ENCODE results near the gene TTC39B.
"Not testable (repeated sequence)": the region's sequence is repeated elsewhere in the genome, so short reads cannot be mapped to it uniquely, and the experiment has no call there.

Gene TTC39B

GRCh38 chr9:15346837-15347236 is 39.8 kb upstream of the TTC39B start:
- DNase-seq: no peak
- ChIA-PET CTCF (interaction anchor here (0.9 to 1.9 kb wide), 6 partner anchors 8 to 72 kb away, joined by 3 to 8 read pairs (median 3); partner anchors contain the start of gene TTC39B), POLR2A (interaction anchor here (1.3 kb wide), 1 partner anchor 10 kb away, joined by 3 read pairs; no protein-coding TSS in a partner anchor)
- Histone ChIP-seq H3K27me3 (replicated peaks in 2 of 5; ENCODE audit: control insufficient read depth in 4 of 5, insufficient read depth in 5 of 5, low read length in 4 of 5) (no peaks in the 10 kb centered on the region), H3K9me3 (ENCODE audit: control extremely low read depth in 1 of 5, control insufficient read depth in 4 of 5, insufficient read depth in 2 of 5, low read depth in 1 of 5, low read length in 4 of 5) (peaks cover 0 to 3% (median 0%) of the 10 kb centered on the region in 5 experiments), H3K4me3 (ENCODE audit: control insufficient read depth in 1 of 7, extremely low read depth in 1 of 7, insufficient read depth in 4 of 7, low read depth in 2 of 7, low read length in 6 of 7) (no peak overlapping the region), H3K36me3 (ENCODE audit: control insufficient read depth in 4 of 4, insufficient read depth in 4 of 4, low read length in 3 of 4) (no peaks in the 10 kb centered on the region), H3K27ac (ENCODE audit: insufficient read depth in 1 of 2, low read depth in 1 of 2, low read length in 2 of 2, poor library complexity in 1 of 2, severe bottlenecking in 2 of 2) (no peak overlapping the region), H3K4me1 (ENCODE audit: control extremely low read depth in 1 of 4, control insufficient read depth in 4 of 4, insufficient read depth in 4 of 4, low read length in 3 of 4) (no peaks in the 10 kb centered on the region)
- 50% methylated on average over 1 of the region's 1 CpG for WGBS (ENCODE audit: insufficient coverage)

- H3K36me3 ChIP-seq (ENCODE audit: control insufficient read depth in 4 of 4, insufficient read depth in 4 of 4, low read length in 3 of 4): no peaks in the 10 kb centered on the region
- CTCF ChIA-PET: interaction anchor here (1.2 kb wide), 1 partner anchor 70 kb away, joined by 3 read pairs; no protein-coding TSS in a partner anchor
- H3K27ac ChIP-seq (ENCODE audit: insufficient read depth in 1 of 2, low read depth in 1 of 2, low read length in 2 of 2, poor library complexity in 1 of 2, severe bottlenecking in 2 of 2): no peak overlapping the region
- no peaks in the 10 kb centered on the region for H3K4me1 ChIP-seq (ENCODE audit: control extremely low read depth in 1 of 4, control insufficient read depth in 4 of 4, insufficient read depth in 4 of 4, low read length in 3 of 4)
- POLR2A ChIA-PET: no interaction called here
- no peak overlapping the region for H3K4me3 ChIP-seq (ENCODE audit: control insufficient read depth in 1 of 7, extremely low read depth in 1 of 7, insufficient read depth in 4 of 7, low read depth in 2 of 7, low read length in 6 of 7)
- H3K27me3 ChIP-seq (replicated peaks in 2 of 5; ENCODE audit: control insufficient read depth in 4 of 5, insufficient read depth in 5 of 5, low read length in 4 of 5): no peaks in the 10 kb centered on the region
- 89% methylated on average over 2 of the region's 2 CpGs for WGBS (ENCODE audit: insufficient coverage)
- H3K9me3 ChIP-seq (ENCODE audit: control extremely low read depth in 1 of 5, control insufficient read depth in 4 of 5, insufficient read depth in 2 of 5, low read depth in 1 of 5, low read length in 4 of 5): peaks cover 0 to 3% (median 0%) of the 10 kb centered on the region in 5 experiments
- no peak for DNase-seq
These were observed 37.2 kb upstream of the TTC39B start for GRCh38 chr9:15344191-15344590.

- Histone ChIP-seq H3K4me3 (ENCODE audit: control insufficient read depth in 1 of 7, extremely low read depth in 1 of 7, insufficient read depth in 4 of 7, low read depth in 2 of 7, low read length in 6 of 7) (no peak overlapping the region), H3K4me1 (ENCODE audit: control extremely low read depth in 1 of 4, control insufficient read depth in 4 of 4, insufficient read depth in 4 of 4, low read length in 3 of 4) (peaks cover 0 to 4% (median 2%) of the 10 kb centered on the region in 4 experiments), H3K9me3 (ENCODE audit: control extremely low read depth in 1 of 5, control insufficient read depth in 4 of 5, insufficient read depth in 2 of 5, low read depth in 1 of 5, low read length in 4 of 5) (peaks cover 0 to 2% (median 0%) of the 10 kb centered on the region in 5 experiments), H3K27me3 (replicated peaks in 2 of 5; ENCODE audit: control insufficient read depth in 4 of 5, insufficient read depth in 5 of 5, low read length in 4 of 5) (no peaks in the 10 kb centered on the region), H3K36me3 (ENCODE audit: control insufficient read depth in 4 of 4, insufficient read depth in 4 of 4, low read length in 3 of 4) (no peaks in the 10 kb centered on the region), H3K27ac (ENCODE audit: insufficient read depth in 1 of 2, low read depth in 1 of 2, low read length in 2 of 2, poor library complexity in 1 of 2, severe bottlenecking in 2 of 2) (no peak overlapping the region)
- 78% methylated on average over 3 of the region's 4 CpGs for WGBS (ENCODE audit: insufficient coverage)
- DNase-seq: no peak
- ChIA-PET CTCF (interaction anchor here (1.2 kb wide), 1 partner anchor 12 kb away, joined by 3 read pairs; no protein-coding TSS in a partner anchor), POLR2A (no interaction called here)
These were observed 26.4 kb upstream of the TTC39B start for GRCh38 chr9:15333376-15333881.

- Histone ChIP-seq H3K27me3 (replicated peaks in 2 of 5; ENCODE audit: control insufficient read depth in 4 of 5, insufficient read depth in 5 of 5, low read length in 4 of 5) (no peaks in the 10 kb centered on the region), H3K4me1 (ENCODE audit: control extremely low read depth in 1 of 4, control insufficient read depth in 4 of 4, insufficient read depth in 4 of 4, low read length in 3 of 4) (peaks cover 0 to 8% (median 3%) of the 10 kb centered on the region in 4 experiments), H3K36me3 (ENCODE audit: control insufficient read depth in 4 of 4, insufficient read depth in 4 of 4, low read length in 3 of 4) (no peaks in the 10 kb centered on the region), H3K9me3 (ENCODE audit: control extremely low read depth in 1 of 5, control insufficient read depth in 4 of 5, insufficient read depth in 2 of 5, low read depth in 1 of 5, low read length in 4 of 5) (peaks cover 0 to 2% (median 0%) of the 10 kb centered on the region in 5 experiments), H3K4me3 (ENCODE audit: control insufficient read depth in 1 of 7, extremely low read depth in 1 of 7, insufficient read depth in 4 of 7, low read depth in 2 of 7, low read length in 6 of 7) (no peak overlapping the region), H3K27ac (ENCODE audit: insufficient read depth in 1 of 2, low read depth in 1 of 2, low read length in 2 of 2, poor library complexity in 1 of 2, severe bottlenecking in 2 of 2) (no peak overlapping the region)
- 86% methylated on average over 2 of the region's 2 CpGs for WGBS (ENCODE audit: insufficient coverage)
- ChIA-PET POLR2A (no interaction called here), CTCF (interaction anchor here (1.2 kb wide), 1 partner anchor 12 kb away, joined by 3 read pairs; no protein-coding TSS in a partner anchor)
- no peak for DNase-seq
These were observed 25.9 kb upstream of the TTC39B start for GRCh38 chr9:15332939-15333338.

- Histone ChIP-seq H3K9me3 (ENCODE audit: control extremely low read depth in 1 of 5, control insufficient read depth in 4 of 5, insufficient read depth in 2 of 5, low read depth in 1 of 5, low read length in 4 of 5) (peaks cover 0 to 3% (median 0%) of the 10 kb centered on the region in 5 experiments), H3K27ac (ENCODE audit: insufficient read depth in 1 of 2, low read depth in 1 of 2, low read length in 2 of 2, poor library complexity in 1 of 2, severe bottlenecking in 2 of 2) (no peak overlapping the region), H3K4me1 (ENCODE audit: control extremely low read depth in 1 of 4, control insufficient read depth in 4 of 4, insufficient read depth in 4 of 4, low read length in 3 of 4) (peaks cover 0 to 8% (median 4%) of the 10 kb centered on the region in 4 experiments), H3K36me3 (ENCODE audit: control insufficient read depth in 4 of 4, insufficient read depth in 4 of 4, low read length in 3 of 4) (no peaks in the 10 kb centered on the region), H3K4me3 (ENCODE audit: control insufficient read depth in 1 of 7, extremely low read depth in 1 of 7, insufficient read depth in 4 of 7, low read depth in 2 of 7, low read length in 6 of 7) (no peak overlapping the region), H3K27me3 (replicated peaks in 2 of 5; ENCODE audit: control insufficient read depth in 4 of 5, insufficient read depth in 5 of 5, low read length in 4 of 5) (no peaks in the 10 kb centered on the region)
- POLR2A ChIA-PET: interaction anchor here (0.6 kb wide), 1 partner anchor 37 kb away, joined by 4 read pairs; no protein-coding TSS in a partner anchor
- no peak for DNase-seq
- 100% methylated on average over 2 of the region's 4 CpGs for WGBS (ENCODE audit: insufficient coverage)
- CTCF ChIA-PET: interaction anchor here (1.4 kb wide), 1 partner anchor 17 kb away, joined by 3 read pairs; no protein-coding TSS in a partner anchor
These were observed 22.6 kb upstream of the TTC39B start for GRCh38 chr9:15329539-15330109.

GRCh38 chr9:15328946-15329345 is 21.9 kb upstream of the TTC39B start:
- Histone ChIP-seq H3K36me3 (ENCODE audit: control insufficient read depth in 4 of 4, insufficient read depth in 4 of 4, low read length in 3 of 4) (no peaks in the 10 kb centered on the region), H3K27me3 (replicated peaks in 2 of 5; ENCODE audit: control insufficient read depth in 4 of 5, insufficient read depth in 5 of 5, low read length in 4 of 5) (no peaks in the 10 kb centered on the region), H3K27ac (ENCODE audit: insufficient read depth in 1 of 2, low read depth in 1 of 2, low read length in 2 of 2, poor library complexity in 1 of 2, severe bottlenecking in 2 of 2) (no peak overlapping the region), H3K4me3 (ENCODE audit: control insufficient read depth in 1 of 7, extremely low read depth in 1 of 7, insufficient read depth in 4 of 7, low read depth in 2 of 7, low read length in 6 of 7) (no peak overlapping the region), H3K4me1 (ENCODE audit: control extremely low read depth in 1 of 4, control insufficient read depth in 4 of 4, insufficient read depth in 4 of 4, low read length in 3 of 4) (peaks cover 0 to 8% (median 4%) of the 10 kb centered on the region in 4 experiments), H3K9me3 (ENCODE audit: control extremely low read depth in 1 of 5, control insufficient read depth in 4 of 5, insufficient read depth in 2 of 5, low read depth in 1 of 5, low read length in 4 of 5) (peaks cover 0 to 4% (median 2%) of the 10 kb centered on the region in 5 experiments)
- POLR2A ChIA-PET: no interaction called here
- no peak for DNase-seq
- CTCF ChIA-PET: no interaction called here
- 100% methylated on average over 1 of the region's 1 CpG for WGBS (ENCODE audit: insufficient coverage)

- POLR2A ChIA-PET; H3K36me3 ChIP-seq (ENCODE audit: control insufficient read depth in 4 of 4, insufficient read depth in 4 of 4, low read length in 3 of 4); H3K27ac ChIP-seq (ENCODE audit: insufficient read depth in 1 of 2, low read depth in 1 of 2, low read length in 2 of 2, poor library complexity in 1 of 2, severe bottlenecking in 2 of 2); H3K4me1 ChIP-seq (ENCODE audit: control extremely low read depth in 1 of 4, control insufficient read depth in 4 of 4, insufficient read depth in 4 of 4, low read length in 3 of 4); CTCF ChIA-PET; H3K4me3 ChIP-seq (ENCODE audit: control insufficient read depth in 1 of 7, extremely low read depth in 1 of 7, insufficient read depth in 4 of 7, low read depth in 2 of 7, low read length in 6 of 7); H3K27me3 ChIP-seq (replicated peaks in 2 of 5; ENCODE audit: control insufficient read depth in 4 of 5, insufficient read depth in 5 of 5, low read length in 4 of 5); DNase-seq: not testable (repeated sequence)
- 100% methylated on average over 3 of the region's 3 CpGs for WGBS (ENCODE audit: insufficient coverage)
- peaks cover 2 to 12% (median 6%) of the 10 kb centered on the region in 5 experiments for H3K9me3 ChIP-seq (ENCODE audit: control extremely low read depth in 1 of 5, control insufficient read depth in 4 of 5, insufficient read depth in 2 of 5, low read depth in 1 of 5, low read length in 4 of 5)
These were observed 15.7 kb upstream of the TTC39B start for GRCh38 chr9:15322695-15323094.

Measured in common myeloid progenitor, CD34-positive (primary cell).